Activated CD8-positive, alpha-beta memory T cell treated with anti-CD3 and anti-CD28 coated beads for 1 hour (primary cell): ENCODE results near the gene ATAD1.
"Not testable (repeated sequence)": the region's sequence is repeated elsewhere in the genome, so short reads cannot be mapped to it uniquely, and the experiment has no call there.

Source experiments
- DNase-seq, 2 donors: peaks; one replicate each; pipeline ENCODE4 v3.0.0-alpha.2; 2020; ENCODE audit warnings: low read depth in 1 of 2; ENCODE audit errors: extremely low read depth in 1 of 2

ATAD1 gene

DNA sequence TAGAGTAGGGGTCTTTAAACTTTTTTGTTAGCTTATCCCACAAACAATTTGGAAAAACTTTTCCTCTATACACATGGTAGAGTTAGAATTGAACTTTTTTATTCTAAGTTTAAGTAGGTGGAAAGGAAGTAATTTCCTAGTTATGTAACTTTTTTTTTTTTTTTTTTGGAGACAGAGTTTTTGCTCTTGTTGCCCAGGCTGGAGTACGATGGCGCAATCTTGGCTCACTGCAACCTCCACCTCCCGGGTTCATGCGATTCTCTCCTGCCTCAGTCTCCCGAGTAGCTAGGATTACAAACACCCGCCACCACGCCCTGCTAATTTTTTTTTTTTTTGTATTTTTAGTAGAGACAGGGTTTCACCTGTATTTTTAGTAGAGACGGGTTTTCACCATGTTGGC is 28.7 kb upstream of the ATAD1 start:
- not testable (repeated sequence) for DNase-seq

DNA sequence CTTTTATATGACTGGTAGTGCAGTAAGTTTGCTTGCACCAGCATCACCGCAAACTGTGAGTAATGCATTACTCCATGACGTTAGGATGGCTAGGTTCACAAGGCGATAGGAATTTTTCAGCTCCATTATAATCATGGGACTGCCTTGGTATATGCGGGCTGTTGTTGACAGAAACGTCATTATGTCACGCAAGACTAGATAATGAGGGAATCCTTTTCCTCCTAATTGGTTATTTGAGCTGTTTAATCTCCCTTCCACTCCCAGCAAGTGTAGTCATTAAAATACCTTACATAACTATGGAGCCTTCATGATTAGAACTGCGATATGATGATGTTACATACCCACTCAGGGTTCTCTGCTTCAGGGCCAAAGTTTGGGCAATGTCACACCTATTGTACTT is 28.0 kb upstream of the ATAD1 start:
- DNase-seq: no peak

DNA sequence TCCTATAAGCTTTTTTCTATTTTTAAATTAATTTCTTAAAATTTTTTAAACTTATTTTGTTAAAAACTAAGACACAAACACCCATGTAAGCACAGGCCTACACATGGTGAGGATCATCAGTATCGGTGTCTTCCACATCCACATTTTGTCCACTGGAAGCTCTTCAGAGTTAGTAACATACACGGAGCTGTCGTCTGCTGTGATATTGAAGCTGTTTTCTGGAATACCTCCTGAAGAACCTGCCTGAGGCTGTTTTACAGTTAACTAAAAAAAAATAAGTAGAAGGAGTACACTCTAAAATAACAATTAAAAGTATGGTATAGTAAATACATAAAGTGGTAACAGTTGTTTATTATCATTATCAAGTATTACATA is 27.6 kb upstream of the ATAD1 start:
- DNase-seq: no peak

DNA sequence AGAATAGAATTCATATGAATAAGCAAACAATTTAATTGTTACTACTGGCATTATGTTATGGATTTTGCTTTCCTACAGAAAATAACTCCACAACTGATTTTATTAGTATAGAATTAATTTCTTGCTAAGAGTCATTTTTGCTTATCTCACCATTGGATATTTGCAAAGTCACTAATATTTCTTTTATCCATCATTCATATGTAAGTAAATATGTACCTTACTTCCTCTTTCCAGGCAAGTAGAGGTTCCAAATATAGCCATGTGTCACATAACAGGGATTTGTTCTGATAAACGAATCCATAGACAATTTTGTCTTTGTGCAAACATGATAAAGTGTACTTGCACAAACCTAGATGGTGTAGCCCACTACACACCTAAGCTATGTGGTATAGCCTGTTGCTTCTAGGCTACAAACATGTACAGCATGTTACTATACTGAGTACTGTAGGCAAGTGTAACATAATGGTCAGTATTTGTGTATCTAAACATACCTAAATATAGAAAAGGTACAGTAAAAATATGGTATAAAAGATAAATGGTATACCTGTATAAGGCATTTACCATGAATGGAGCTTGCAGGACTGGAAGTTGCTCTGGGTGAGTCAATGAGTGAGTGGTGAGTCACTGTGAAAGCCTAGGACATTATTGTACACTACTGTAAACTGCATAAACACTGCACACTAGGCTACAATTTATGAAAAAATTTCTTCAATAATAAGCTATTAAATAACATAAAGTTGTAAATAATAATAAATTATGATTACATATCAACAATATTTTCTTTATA is 27.0 kb upstream of the ATAD1 start:
- no peak for DNase-seq

DNA sequence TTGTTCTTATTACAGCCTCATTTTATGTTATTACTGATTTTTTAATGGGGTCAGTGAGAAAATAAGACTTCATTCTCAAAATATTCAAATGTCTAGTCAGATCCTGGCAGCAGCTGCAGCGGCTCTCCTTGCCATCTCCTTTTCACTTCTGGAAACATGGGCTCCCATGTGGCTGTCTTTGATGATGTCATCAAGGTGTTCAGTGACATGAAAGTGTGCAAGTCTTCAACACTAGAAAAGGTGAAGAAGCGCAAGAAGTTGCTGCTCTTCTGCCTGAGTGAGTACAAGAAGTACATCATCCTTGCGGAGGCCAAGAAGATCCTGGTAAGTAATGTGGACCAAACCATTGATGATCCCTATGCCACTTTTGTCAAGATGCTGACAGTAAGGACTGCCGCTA is 25.7 kb upstream of the ATAD1 start:
- no peak for DNase-seq

DNA sequence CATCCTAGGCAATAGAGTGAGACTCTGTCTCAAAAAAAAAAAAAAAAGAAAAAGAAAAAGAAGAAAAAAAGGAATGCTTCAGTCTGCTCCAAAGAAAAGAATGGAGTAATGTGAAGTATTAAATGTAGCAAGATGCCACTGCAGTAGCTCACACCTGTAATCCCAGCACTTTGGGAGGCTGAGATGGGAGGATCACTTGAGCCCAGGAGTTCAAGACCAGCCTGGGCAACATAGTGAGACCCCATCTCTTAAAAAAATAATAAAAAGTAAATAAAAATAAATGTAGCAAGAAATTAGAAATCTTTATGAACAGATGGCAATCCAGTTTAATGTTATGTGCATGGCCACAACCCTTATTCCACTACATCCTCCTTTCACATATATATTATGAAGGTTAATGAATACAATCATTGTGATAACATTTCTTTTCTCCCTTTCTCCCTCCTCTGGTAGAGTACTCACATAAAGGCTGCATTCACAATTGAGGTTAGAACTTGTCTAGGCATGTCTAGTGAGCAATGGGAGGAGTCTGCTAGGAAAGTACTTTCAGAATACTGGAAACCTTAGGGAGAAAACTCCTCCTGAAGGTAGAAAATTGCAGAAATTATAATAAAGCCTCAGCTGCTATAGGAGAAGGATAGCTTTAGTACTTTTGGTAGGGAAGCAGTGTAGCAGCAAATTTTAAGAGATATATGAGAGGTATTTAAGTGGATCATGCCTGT is 24.9 kb upstream of the ATAD1 start:
- no peak for DNase-seq

DNA sequence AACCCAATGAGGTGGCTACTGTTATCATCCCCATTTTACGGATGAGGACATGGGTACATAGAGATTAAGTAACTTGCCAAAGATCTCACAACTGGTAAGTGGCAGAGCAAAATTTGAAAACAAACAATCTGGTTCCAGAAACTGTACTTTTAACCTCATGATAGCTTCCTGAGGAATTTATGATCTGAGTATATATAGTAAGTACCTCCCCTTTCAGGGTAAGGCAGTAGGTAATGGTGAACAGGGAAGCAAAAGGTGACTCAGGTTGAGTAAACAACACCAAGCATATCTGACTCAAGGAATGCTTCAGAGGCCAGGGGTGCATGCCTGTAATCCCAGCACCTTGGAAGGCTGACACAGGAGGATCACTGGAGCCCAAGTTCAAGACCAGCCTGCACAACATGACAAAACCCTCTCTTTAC is 24.2 kb upstream of the ATAD1 start:
- DNase-seq: no peak

DNA sequence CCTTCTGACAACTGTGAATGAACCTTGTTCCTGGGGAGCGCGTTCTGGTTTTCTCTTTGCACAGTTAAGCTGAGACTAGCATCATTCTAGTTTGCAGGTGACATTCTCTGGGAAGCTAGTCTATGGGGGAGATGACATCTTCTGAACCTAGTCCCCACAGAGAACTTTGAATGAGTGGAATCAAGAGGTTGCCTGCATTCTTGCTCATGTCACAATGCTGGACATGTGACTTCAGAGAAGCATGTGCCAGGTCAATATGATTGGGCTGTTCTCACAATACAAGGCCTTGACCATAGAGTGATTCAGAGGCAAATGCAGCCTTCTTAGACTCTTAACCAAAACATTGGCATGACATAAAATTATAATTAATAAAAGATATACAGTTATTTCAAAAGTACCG is 23.2 kb upstream of the ATAD1 start:
- no peak for DNase-seq

DNA sequence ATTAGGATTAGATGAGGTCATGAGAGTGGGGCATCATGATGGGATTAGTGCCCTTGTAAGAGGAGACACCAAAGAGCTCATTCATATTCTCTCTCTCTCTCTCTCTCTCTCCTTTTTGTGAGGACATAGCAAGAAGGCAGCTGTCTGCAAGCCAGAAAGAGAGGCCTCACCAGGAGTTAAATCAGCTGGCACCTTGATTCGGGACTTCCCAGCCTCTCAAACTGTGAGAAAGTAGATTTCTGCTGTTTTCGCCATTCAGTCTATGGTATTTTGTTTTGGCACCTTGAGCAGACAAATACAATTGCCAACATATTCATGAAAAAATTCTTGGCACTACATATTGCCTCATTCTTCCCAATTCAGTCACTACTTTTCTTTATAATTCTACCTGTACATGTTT is 20.6 kb upstream of the ATAD1 start:
- DNase-seq: no peak

DNA sequence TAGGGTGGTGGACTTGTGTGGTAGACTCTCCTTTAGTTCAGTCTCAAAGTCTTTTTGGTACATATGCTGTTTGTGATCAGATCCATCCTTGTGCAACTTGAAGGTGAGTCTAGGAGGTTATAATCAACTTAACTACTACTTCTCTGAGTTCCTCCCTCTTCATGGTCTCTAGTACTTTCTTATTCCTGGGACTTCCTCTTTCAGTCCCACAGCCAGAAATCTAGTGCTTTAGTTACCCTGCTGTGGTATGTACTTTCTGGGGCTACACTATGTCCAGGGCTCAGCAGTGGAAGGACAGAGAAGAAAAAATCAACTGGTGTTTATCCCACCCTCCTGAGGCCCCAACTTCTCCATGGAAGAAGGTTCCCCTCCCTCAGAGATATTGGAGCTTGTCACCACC is 19.4 kb upstream of the ATAD1 start:
- DNase-seq: no peak

DNA sequence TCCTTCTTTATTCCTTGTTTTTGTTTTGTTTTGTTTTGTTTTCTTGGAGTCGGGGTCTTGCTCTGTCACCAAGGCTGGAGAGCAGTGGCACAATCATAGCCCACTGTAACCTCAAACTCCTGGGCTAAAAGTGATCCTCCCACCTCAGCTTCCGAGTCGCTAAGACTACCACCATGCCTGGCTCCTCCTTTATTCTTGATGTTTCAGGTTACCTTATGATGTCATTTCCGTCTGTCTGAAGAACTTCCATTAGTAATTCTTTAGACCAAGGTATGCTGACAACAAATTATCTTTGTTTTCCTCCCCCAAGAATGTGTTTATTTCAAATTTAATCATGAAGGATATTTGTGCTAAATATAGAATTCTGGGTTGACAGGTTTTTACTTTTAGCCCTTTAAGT is 18.1 kb upstream of the ATAD1 start:
- DNase-seq: no peak

DNA sequence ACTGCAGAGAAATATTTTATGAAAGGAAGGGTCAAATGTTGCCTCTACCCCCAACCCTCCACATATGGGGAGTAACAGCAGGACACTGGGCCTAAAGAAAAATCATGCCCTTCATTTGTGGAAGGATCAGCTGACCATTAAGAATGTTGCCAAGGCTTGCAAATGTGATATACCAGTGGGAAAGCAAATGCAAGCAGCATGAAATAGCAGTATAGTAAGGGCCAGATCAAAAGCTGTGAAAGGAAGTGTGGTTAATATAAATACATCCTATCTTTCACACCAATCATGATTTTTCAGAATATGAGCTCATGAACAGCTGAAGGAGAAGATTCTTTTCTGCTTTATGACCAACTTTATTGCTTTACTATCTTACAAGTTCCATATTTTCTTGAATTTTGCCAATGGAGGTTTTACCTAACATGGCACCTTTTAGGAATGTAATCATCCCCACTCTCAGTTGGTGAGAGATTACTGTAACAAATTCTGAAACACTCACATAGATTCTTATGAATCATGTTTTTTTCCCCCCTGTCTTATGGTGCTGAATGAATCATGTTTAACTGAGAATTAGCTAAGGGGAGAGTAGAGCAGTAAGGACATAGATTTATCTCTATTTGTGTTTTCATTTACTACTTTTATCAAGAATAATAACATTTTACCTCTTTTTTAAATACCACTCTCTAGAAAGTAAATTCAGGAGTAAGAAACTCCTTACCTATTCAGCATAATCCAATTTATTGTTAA is 12.1 kb upstream of the ATAD1 start:
- DNase-seq: no peak

DNA sequence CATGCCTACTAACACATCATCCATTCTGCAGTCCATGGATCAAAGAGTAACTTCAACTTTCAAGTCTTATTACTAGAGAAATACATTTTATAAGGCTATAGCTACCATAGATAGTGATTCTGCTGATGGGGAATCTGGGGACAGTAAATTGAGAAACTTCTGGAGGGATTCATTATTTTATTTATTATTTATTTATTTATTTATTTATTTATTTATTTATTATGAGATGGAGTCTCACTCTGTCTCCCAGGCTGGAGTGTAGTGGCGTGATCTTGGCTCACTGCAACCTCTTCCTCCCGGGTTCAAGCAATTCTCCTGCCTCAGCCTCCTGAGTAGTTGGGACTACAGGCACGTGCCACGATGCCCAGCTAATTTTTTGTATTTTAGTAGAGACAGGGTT is 11.0 kb upstream of the ATAD1 start:
- DNase-seq: not testable (repeated sequence)

DNA sequence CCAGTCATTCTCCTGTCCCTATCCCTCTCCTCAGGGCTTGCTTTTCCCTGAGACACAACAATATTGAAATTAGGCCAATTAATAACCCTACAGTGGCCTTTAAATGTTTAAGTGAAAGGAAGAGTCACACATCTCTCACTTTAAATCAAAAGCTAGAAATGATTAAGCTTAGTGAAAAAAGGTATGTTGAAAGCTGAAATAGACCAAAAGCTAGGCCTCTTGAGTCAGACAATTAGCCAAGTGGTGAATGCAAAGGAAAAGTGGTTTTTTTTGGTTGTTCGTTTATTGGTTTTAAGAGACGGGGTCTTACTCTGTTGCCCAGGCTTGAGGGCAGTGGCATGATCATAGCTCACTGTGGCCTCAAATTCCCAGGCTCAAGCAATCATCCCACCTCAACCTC is 9.7 kb upstream of the ATAD1 start:
- no peak for DNase-seq

DNA sequence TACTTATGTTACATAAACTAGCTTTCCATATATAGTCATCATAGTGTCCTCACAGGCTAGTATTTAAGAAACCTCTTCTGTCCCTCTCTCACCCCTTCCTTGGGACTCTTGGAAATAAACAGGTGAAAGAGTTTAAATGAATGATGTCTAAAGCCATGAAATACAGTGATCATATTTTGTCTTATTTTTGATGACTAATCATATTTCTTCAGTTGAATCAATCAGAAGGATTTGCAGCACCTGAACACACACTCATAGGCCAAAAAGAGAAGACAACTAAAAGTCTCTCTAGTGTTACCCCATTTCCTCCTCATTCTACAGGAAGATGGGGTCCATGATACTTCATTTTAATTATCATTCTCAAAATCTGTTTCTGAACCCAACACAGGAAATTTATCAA is 8.6 kb upstream of the ATAD1 start:
- DNase-seq: no peak

DNA sequence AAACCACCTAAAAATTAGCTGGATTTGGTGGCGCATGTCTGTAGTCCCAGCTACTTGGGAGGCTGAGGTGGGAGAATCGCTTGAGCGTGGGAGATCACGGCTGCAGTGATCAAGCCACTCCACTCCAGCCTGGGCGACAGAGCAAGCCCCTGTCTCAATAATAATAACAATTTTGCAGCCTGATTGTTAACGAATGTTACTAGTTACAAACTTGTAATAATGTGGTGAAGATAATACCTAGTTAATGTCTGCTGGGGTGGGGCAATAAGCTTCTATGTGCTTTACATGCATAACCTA is 1.2 kb upstream of the ATAD1 start:
- no peak for DNase-seq

DNA sequence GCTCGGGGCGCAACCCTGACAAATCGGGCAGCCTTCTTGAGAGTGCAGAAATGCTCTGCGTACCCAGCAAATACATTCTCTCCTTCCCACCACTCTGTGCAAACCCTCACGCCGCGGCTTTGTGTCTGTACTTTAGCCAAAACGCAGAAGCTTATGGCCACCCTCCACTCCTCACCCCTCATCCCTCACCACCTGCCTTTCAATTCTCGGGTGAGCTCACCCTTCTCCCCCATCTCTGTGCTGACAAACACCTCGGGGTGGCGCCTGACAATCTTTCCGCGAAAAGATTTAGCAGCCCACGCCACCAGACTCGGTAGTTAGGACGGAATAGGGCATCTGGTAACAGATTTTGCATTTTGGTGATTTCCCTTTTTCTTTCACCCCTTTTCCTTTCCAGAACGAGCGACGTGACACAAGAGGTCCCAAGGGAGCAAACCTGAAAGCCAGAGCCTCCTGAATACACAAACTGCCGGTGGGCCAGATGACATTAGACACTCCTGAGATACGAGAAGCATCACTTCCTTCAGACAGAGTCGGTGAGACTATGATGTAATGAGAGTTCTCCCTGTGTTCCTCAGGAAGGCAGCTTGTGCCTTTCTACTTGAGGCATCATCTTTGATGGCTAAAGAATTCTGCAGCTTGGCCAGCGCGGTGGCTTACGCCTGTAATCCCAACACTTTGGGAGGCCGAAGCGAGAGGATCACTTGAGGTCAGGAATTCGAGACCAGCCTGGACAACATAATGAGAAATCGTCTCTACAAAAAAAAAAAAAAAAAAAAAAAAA is 671 bp upstream of the ATAD1 start:
- DNase-seq: peak; percentile 32 to 40

DNA sequence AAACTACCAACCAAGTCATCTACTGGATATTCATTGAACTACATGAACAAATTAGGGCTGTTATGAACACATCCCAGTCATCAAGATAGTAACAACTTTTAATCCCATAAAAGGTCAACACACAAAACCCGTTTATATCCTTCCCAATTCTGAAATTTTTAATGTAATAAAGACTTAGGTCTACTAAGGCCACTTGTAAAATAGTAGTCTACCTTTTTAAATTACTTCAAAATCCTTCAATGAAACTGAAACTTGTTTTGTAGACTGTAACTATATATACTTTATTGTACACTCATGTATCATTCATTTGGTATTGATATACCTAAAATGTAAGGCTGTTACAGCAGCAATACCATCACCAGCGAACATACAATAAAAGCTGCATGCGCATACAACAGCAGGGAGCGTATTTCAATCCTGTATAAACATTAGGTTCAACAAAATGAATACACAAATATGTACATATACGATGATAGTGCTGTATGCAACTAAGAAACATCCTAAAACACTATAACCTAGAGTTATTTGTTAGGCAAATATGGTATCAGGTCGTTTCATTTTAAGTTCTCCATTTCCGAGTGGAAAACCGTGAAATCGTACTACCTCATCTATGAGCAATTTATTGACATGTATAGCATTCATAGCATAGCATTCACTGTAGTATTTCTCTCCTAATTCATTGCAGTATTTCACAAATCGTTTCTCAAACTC is 973 bp downstream of the ATAD1 start:
- DNase-seq: no peak

DNA sequence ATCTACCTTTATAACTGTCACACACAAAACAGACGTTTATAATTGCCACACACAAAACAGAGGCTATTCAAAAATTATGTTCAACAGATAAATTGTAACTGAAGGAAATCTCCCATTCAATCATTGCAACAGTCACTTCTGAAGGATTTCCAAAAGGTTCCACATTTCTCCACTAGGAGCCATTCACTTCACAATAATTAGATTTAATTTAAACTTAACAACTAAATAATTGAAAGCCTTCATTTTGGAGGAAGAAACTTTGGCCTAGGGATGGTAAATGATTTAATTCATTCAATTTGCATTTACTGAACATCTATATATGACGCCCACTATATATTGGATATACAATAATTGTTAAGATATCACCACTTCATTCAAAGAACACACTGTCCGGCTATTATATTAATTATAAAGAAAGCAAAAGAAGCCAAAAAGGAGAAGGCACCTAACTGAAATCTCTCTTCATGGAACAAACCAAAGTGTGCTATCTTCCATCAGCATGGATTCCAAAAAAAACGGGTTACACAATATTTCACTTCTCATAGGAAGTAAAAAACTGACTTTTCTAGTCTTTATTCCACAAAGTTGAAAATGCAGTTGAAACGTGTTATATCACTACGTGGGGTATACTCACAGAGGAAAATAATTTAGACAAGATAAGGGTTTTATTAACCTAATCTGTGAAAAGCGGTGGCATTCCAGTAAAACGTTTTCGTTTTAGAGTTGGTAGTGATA is 1.7 kb downstream of the ATAD1 start:
- DNase-seq: no peak

DNA sequence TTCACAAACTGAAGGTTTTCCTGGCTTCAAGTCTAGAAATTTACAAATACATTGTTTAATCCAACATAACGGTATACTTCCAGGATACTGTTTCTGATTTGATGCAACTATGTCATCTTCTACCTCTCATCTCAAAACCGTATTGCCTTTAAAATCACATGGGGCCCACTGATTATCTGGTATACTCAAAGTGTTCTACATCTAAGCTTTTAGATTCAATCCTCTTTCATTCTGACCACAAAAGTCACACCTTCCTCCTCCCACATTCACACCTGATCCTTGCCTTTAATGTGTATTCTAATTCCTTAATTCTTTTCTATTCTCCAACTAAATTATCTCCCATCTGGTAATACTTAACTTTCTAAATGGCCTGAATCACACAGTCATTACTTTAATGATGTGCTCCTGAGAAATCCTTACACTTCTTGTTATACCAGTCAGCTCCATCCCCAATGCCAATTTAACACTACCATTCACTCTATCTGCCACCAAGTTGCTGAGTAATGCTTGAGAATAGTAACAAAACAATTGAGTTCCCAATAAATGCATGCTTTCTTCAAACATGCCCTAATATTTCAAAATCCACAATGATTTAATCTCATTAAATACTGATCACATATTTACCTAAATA is 13.0 kb downstream of the ATAD1 start:
- DNase-seq: no peak
